HG03039 (cell line): ENCODE data around the gene SEPTIN10.
"Not testable (repeated sequence)": the region's sequence is repeated elsewhere in the genome, so short reads cannot be mapped to it uniquely, and the experiment has no call there.

Experiments used
- ATAC-seq: cut with Tn5 transposase; IDR thresholded peaks from one replicate; pipeline ENCODE4 v1.9.1; 2021; ENCODE audit warnings: mild to moderate bottlenecking, moderate library complexity; ENCODE audit not compliant: unreplicated experiment

Gene SEPTIN10

DNA sequence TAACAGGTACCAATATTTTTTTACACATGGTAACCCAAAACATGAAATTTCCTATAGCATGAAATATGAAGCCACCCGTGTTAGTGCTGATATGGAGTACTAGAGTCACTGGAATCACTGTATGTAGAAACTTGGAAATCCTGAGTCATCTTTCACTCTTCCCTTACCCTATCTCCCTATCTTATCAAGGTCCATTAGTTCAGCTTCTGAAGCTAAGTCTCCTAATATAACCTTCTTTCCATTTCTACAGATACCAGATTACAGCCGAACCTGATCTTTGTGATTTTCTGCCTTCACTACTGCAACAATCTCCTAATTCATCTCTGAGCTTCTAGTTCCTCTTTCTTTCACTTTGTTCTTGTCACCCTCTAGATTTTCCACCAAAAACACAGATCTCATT lies 59.0 kb downstream of the SEPTIN10 start:
- ATAC-seq, result no peak

DNA sequence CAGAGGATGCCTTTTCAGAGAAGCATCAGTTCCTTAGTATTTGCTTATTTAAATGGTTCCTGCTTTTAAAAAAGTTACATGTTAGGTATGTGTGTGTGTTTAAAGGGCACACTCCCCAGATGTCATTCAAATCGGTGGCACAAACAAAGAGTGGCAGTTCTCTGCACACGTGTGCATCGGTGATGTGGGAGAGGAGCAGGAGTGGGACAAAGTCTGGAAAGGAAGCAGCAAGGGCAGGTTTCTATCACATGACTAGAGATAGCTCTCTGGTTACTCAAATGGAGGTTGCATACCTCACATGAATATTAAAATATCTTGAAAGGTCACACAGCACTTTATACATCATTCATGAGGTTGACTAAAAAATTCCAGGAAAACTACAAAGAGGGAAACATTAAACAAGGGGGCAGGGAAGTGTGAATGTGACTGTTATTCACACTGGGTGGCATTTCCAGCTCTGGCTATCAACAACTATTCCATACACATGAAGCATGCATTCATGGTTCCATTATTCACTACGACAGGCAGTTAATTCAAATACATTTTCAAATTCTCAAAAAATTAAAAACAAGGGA lies 64.7 kb downstream of the SEPTIN10 start:
- no peak for ATAC-seq

DNA sequence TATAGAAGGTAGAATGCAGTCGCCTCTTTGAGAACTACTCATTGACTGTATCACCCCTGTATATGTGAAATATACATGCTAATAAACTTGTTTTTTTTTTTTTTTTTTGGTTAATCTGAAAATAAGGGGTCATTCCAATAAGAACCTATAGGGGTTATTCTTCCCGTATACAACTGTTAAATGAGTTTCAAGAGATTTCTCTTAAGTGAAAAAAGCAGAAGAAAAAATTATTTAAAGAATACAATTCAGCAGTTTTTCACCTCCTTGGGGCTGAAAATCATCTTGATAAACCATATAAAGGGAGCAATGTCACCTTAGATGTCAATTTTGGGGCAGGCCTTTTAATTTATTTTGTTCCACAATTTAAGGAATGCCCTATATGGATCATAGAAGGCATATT lies 66.5 kb downstream of the SEPTIN10 start:
- no peak for ATAC-seq

DNA sequence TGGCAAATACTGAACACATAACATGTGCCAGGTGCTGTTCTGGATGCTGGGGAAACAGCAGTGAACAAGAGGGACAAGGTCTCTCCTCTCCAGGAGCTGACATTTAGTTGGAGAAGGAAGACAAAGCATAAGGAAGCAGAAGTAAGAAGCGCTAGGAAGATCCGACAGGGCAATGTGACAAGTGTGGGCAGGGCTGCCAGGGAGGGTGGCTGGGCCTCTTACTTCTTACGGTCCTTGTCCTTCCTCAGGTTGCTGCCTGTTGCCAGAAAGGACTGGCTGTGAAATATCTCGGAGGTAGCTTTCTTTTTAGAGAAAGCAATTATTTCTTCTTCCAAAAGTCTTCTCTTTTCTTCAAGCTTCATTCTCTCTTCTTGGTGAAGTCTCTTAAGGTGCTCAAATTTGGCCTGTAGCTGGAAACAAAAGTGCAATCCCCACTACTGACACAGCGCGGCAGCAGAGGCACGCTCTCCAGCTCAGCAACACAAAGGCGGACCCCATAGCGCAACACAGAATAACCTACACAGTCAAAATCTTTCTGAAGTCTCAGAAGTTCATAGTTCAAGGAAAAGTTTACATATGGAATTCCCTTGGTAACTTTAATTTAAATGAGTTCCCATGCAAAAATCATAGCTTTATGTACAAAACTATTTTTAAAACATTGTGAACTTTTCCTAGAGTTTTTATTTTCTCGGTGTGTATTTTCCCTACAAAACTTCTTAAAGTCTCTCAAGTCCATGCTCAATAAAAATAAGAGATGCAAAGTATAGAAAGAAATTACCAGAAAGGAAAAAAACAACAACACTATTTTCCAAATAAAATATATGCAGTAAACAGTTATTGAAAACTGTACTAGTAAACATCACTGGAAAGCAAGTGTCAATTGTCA lies 67.7 kb downstream of the SEPTIN10 start:
- ATAC-seq, result no peak

DNA sequence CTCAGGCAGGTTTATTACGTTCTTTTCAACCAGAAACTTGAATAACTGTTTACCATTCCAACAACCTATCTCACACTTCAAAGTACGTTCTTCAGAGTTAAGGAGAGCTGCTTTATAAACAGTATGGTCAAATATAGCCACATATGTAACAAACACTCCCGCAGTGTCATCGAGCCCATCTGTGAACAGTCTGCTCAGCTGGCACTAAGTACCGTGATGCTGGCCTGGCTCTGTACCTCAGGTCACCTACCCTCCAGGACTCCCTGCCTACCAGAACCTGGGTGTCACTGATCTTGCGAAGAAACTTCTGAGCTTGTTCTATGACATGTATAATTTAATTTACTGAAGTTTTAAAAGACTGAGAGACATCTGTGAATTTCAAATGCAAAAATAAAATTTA lies 71.4 kb downstream of the SEPTIN10 start:
- ATAC-seq, result no peak

DNA sequence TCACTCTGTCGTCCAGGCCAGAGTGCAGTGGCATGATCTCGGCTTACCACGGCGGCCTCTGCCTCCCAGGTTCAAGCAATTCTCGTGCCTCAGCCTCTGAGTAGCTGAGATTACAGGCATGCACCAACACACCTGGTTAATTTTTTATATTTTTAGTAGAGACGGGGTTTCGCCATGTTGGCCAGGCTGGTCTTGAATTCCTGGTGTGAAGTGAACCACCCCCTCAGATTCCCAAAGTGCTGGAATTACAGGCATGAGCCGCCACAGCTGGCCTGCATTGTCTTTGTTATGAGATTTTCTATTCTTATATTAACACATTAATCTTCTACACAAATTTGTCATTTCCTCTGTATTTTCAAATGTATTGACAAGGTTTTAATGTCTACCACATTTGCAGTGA lies 75.2 kb downstream of the SEPTIN10 start:
- ATAC-seq, result no peak

DNA sequence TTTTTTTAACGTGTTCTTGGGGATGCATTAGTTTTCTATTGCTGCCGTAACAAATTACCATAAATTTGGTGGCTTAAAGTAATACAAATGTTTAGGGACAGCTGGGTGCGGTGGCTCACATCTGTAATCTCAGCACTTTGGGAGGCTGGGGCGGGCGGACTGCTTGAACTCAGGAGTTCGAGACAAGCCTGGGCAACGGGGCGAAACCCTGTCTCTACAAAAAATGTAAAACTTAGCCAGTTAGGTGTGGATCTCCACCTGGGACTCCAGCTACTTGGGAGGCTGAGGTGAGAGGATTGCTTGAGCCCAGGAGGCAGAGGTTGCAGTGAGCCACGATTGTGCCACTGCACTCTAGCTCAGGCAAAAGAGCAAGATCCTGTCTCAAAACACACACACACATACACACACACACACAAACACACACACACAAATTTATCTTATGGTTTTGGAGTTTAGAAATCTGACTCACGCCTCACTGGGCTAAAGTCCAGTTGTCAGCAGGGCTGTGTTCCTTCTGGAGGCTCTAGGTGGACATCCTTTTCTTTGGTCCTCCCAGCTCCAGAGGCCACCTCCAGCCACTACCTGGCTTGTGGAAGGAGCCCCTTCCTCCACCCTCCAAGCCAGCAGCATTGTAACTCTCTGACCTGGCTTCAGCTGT lies 76.1 kb downstream of the SEPTIN10 start:
- ATAC-seq, result no peak

DNA sequence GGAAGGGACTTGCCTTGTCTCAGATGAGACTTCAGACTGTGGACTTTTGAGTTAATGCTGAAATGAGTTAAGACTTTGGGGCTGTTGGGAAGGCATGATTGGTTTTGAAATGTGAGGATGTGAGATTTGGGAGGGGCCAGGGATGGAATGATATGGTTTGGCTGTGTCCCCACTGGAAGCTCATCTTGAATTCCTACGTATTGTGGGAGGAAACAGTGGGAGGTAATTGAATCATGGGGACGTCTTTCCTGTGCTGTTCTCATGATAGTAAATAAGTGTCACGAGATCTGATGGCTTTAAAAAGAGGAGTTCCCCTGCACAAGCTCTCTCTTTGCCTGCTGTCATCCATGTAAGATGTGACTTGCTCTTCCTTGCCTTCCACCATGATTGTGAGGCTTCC lies 77.2 kb downstream of the SEPTIN10 start:
- ATAC-seq, result not testable (repeated sequence)

DNA sequence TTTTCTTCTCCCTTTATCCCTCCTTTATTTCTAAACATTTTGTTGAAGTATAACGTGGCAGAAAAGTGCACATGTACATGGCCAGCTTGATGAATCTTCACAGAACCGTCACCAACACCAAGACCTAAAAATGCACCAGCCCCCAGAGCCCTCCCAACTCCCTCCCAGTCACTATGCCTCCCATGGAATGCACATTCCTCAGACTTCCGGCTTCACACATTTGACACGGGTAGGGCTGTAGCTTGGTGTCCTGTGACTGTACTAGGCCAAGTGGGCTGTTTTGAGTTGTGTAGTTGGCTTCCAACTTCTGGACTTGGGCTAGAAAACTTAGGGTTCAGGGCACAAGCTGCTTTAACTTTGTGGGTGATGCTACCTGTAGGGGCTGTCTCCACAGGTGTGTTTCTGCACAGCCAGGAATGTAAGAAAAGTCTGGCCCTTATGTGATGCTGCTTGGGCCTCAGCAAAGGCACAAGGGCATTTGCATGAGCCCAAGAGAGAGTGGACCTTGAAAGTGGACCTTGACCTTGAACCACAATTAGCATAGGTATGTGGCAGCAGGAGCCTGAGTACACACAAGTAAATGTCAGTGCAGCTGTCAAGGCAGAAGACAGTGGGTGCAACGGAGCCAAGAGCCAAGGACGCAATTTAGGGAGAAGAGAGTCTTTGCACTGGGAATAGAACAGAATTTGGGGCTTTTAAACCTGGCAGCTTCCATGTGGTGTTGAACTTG lies 78.4 kb downstream of the SEPTIN10 start:
- no peak for ATAC-seq

DNA sequence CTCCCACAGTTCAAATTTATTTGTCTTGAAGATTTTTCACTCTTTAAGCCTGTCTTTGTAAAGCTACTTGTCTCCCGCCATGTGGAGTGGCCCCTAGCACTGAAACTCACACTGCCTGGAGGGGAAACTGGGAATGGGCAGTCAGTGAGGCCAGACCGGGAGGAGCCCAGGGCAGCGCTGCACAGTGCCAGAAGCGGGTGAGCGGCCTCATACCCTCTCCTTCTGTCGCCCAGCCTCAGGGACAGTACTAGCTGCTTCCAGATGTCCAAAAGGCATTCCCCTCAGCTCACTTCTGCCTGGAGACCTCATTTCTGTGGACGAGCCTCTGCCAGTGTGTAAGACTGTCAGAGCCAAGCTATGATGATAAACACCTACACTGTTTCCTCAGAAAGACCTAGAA lies 79.9 kb downstream of the SEPTIN10 start:
- ATAC-seq, result no peak

DNA sequence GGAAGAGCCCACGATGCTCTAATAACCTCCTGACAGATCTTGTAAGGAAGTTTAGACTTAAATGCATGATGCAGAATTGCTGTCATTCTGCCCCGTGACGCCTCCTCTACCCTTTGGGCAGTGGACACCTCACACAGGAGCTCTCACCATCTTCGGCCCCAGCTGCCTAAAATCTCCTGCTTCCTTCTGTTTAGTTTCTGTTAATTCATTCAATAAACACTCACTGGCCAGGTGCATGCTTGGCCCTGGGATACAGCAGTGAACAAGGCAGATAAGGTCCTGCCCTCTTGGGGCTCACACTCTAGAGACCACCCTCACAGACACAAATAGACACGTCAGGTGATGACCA lies 81.1 kb downstream of the SEPTIN10 start:
- ATAC-seq, result no peak

DNA sequence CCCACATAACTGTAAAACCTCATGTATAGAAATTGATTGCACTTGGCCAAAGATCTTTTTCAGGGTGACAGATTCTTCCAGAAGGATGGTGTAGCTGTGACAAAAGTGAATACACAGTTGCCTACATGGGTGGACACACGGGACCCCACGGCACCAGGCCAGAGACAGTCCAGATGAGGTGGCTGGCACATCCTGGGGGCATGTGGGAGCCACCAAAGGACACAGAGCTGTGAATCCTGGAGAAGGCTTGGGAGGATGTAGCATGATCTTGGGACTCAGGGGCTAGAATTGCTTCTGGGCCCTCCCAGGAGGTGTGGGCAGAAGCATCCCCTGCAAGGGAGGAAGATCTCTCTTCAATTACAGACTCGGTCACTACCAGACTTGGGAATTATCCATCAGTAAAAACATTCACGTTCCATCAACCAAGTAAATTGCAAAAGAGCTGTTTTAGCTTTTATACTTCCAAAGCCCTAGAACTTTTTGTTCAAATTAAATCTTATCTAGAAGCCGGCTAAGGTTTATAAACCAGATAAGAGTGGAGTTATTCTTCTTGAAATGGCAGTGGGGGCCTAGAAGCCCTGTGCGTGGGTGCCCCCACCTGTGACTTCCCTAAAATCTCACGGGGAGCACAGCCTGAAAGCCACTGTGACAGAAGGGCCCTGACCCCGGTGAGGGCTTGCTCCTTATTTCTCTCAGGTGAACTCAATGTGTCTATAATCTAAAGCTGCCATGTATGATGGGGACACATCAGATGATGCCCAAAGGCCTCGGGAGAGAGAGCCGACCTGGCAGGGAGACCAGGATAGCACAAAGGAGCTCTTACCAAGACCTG lies 81.7 kb downstream of the SEPTIN10 start:
- ATAC-seq, result no peak

DNA sequence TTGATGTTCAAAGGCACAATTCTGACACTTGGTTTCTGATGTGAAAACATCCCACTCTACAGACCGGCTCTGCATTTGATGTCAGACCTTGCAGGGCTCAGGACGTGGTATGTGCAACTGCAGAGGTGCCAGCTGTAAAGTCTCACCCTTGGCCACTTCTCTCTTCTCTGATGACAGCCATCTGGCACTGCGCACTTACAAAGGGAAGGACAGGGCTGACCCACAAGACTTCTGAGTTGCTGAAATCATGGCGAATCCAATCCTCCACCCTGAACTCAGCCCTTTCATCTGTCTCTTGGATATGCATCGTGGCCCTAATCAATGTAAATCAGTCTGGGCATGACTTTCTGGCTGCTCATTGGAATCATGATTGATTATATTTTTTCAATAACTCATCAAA lies 82.5 kb downstream of the SEPTIN10 start:
- no peak for ATAC-seq

DNA sequence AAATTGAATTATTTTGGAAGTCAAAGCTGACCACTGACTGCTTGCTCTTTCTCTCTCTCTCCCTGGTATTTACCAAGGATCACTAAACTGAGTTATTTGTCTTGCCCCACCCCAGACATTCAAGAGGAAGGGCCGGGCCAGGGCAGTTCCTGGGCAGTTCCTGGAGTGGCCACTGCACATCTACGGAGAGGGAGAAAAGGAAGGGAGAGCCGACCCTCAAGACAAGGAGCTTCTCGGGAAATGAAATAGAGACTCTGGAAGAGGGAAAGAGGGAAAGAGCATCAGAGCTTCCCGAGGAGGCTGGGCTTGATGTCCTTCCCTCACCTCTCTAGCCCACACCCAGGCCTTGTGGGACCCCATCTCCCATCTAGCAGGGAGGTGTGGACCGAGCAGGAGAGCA lies 83.1 kb downstream of the SEPTIN10 start:
- no peak for ATAC-seq

DNA sequence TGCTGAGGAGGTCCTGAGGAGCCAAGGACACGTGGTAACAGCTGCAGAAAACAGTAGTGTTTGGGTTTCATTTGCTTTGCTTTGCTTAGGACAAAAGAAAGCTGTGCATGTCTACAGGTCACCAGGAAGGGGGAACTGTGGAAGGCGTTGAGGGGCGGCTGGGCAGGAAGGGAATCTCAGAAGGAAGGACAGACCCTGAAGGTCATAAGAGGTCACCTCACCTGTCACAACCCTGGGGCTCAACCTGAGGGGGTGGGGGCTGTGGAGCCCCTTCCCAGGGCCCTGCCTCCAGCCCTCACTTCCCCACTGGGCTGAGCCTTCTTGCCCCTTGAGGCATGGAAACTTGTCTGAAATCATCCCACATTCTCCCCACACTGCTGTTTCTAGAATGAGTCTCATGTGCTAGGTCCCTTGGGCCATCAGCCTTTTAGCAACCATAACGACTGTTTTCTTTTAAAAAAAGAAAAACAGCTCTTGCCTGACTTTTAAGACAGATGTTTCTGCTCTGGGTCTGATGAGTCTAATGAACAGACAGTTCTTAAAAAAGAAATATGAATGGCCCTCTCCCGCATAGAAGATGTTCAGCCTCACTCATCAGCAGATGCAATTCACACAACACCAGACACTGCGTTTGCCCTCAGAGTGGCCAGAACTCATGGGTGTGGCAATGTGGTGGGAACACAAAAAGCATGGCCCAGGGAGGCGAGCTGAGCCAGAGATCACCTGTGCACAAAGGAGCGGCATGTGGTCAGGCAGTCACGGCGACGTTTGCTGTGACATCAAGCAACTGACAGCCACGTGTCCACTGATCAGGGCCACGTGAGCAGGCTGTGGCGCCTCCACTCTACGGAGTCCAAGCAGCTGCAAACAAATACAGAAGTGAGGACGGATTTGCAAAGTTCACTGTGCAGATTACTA lies 84.0 kb downstream of the SEPTIN10 start:
- ATAC-seq, result no peak

DNA sequence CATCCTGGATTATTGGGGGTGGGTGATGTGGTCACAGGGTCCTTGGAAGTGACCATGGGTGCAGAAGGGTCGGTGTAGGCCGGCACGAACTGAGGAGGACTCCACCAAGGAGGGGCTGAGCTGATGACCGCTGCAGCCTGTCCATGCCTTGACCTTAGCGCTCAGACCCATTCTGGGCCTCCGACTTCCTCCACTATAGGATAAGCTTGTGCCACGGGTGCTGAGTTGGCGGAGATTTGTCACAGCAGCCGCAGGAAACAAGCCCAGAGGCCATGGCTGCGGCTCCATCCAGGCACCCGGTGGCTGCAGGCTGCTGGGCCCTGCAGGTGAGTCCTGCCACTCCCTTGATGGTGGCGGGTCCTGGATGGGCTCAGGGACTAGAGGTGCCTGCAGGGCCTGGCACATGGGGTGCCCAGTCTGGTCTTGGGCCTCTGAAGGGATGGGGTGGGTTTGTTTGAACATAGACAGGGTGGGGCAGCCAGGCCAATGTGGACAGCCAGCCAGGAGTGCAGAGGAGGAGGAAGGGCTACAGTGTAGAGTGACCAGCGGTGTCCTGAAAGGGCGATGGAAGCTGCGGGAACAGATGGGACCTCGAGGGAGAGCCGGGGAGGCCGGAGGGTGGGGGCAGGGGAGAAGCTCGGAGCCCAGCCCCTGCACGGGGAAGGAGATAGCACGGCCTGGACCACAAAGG lies 84.8 kb downstream of the SEPTIN10 start:
- ATAC-seq, result no peak

DNA sequence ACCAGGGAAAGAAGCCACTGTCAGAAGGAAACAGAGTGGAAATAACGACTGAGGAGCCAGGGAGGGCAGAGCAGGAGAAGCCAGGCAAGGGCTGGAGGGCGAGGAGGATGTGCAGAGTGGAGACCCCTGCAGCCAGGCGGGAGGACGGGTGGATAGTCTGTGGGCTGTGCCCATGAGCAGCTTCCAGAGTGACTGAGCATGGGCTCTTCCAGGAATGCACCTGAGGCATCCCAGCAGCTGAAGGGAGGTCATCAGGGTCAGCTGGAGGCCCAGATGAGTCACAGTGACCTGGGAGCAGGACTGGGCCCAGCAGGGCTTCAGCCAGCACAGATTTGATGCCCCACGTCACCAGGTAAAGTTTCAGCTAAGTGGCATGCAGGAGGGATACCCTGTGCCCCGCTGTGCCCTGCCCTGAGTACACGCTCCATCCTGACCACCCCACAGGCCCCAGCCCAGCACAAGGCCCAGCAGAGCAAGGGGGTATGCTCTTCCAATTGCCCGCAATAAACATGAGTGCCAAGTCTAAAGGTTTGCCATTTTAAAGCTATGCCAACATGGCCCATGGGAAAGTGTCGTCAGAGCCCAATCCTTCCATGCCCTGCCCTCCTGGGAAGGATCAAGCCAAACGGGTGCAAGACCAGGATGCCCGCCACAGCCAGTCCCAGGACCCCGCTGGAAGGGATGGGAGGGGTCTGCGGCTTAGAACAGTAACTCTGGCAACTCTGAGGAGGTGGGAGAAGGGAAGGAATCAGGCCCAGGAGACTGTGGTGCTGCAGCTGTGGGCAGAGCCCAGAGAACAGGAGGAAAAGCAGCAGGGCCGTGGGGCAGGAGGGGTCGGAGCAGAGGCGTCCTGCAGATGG lies 85.7 kb downstream of the SEPTIN10 start:
- no peak for ATAC-seq

DNA sequence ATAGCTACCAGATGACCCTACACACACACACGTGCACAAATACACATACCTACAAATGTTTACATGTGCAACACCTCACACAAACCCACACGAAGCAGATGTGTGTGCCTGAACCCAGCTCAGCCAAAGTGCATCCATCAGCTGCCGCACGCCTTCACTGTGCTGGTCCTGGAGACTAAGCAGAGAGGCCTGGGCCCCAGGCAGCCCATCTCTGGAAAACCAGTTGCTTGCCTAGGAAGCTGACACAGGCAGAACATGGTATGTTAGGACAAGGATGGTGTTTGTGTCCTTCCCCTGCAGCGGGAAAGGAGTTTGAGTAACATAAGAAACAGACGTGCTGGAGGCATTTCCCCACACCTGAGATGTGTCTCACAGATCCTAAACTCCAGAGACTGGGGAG lies 86.7 kb downstream of the SEPTIN10 start:
- no peak for ATAC-seq
